Erythroblast (primary cell): ENCODE data around the gene ANKRD44.

Source experiments
- GATA1 ChIP-seq: IDR thresholded peaks from 2 replicates; pipeline ENCODE4 v1.6.1; 2011; ENCODE audit warnings: low read depth, mild to moderate bottlenecking, control low read depth, low read length, moderate library complexity
- POLR2A ChIP-seq: IDR thresholded peaks from 2 replicates; pipeline ENCODE4 v1.6.1; 2011; ENCODE audit warnings: mild to moderate bottlenecking, low read length

GRCh38 chr2:197134206-197134605, 176.4 kb downstream of the ANKRD44 start:
- TF ChIP-seq POLR2A (no peak), GATA1 (no peak)
